Endothelial cell of umbilical vein (primary cell): ENCODE measurements around the gene ST8SIA1. TPM values are rescaled to one million over a fixed set of nuclear protein-coding genes. Genes with fewer than 3 reads are reported as not detected.

Experiments
- polyA plus RNA-seq, 4 experiments: library from polyadenylated mRNA; depleted of rRNA in 3 of 4; stranded (reverse) in 3 of 4; unstranded in 1 of 4; fragments of >200 nt; gene quantifications; 2 replicates each; pipeline versions ENCODE4 v1.2.1 to v1.2.3, GENCODE V29; 2011 to 2012; ENCODE audit warnings: missing spikeins in 1 of 4
- total RNA-seq: library from RNA; stranded (reverse); gene quantifications from 2 replicates; pipeline ENCODE4 v1.2.3, GENCODE V29; 2021

The ST8SIA1 gene
- total and polyA plus RNA-seq, 2 donors (not counting 3 experiments of a cell fraction or from before 2014, with no cell fraction given), result not detected

Other genes starting within 250 kb of the ST8SIA1 start
- gene C2CD5, start 209.8 kb upstream of the ST8SIA1 start, total RNA-seq, result 29.3 and 32.9 TPM in 2 replicates
- 8.6 and 12.9 TPM in 2 replicates for gene C2CD5, start 209.8 kb upstream of the ST8SIA1 start, polyA plus RNA-seq